Endothelial cell (in vitro differentiated cells): ENCODE results near the gene GLO1. TPM values are rescaled to one million over a fixed set of nuclear protein-coding genes. Genes with fewer than 3 reads are reported as not detected.
A peak's percentile ranks its signal among the peaks of the same experiment; 100 is the strongest.

ENCODE experiments used
- DNase-seq: peaks from one replicate; pipeline ENCODE4 v3.0.0; 2021; ENCODE audit warnings: low spot score
- H3K27ac Mint-ChIP-seq: one replicate; pipeline ENCODE4 v1.8.0; 2021; ENCODE audit warnings: mixed read lengths, inconsistent platforms; ENCODE audit not compliant: unreplicated experiment
- H3K27me3 Mint-ChIP-seq: one replicate; pipeline ENCODE4 v1.8.0; 2021; ENCODE audit warnings: mild to moderate bottlenecking, moderate library complexity, mixed read lengths, inconsistent platforms; ENCODE audit not compliant: unreplicated experiment
- H3K36me3 Mint-ChIP-seq: one replicate; pipeline ENCODE4 v1.8.0; 2021; ENCODE audit warnings: mild to moderate bottlenecking, low read depth, mixed read lengths, inconsistent platforms; ENCODE audit not compliant: unreplicated experiment
- H3K4me1 Mint-ChIP-seq: one replicate; pipeline ENCODE4 v1.8.0; 2021; ENCODE audit warnings: mild to moderate bottlenecking, mixed read lengths, inconsistent platforms; ENCODE audit not compliant: unreplicated experiment
- H3K4me3 Mint-ChIP-seq: one replicate; pipeline ENCODE4 v1.8.0; 2021; ENCODE audit warnings: mild to moderate bottlenecking, mixed read lengths, inconsistent platforms; ENCODE audit not compliant: unreplicated experiment
- H3K9me3 Mint-ChIP-seq: one replicate; pipeline ENCODE4 v1.8.0; 2021; ENCODE audit warnings: mixed read lengths, inconsistent platforms; ENCODE audit not compliant: unreplicated experiment
- CTCF ChIP-seq: fragments of 200-600 bp; sonication (generic); IDR thresholded peaks from one replicate; pipeline ENCODE4 v1.5.0; 2021; ENCODE audit warnings: antibody characterized with exemption; ENCODE audit not compliant: unreplicated experiment
- total RNA-seq: library from RNA; stranded (reverse); fragmentation: NEBNext Ultra II Directional; extraction: Animal tissue kit (Norgen Biotek cat#: 25700); gene quantifications from one replicate; pipeline ENCODE4 v1.2.1, GENCODE V29; 2021; ENCODE audit not compliant: unreplicated experiment

The GLO1 gene
- total RNA-seq, 1 donor from 2014 or later = 83.6 TPM

GRCh38 chr6:38646166-38646878, 56.6 kb downstream of the GLO1 start:
- no peaks in the 10 kb centered on the region for H3K9me3 Mint-ChIP-seq
- H3K27ac Mint-ChIP-seq = no peak overlapping the region
- no peaks in the 10 kb centered on the region for H3K4me1 Mint-ChIP-seq
- H3K27me3 Mint-ChIP-seq = peaks cover 1% of the 10 kb centered on the region
- H3K36me3 Mint-ChIP-seq = no peaks in the 10 kb centered on the region
- no peak for DNase-seq
- no peak overlapping the region for H3K4me3 Mint-ChIP-seq
- no peak for TF ChIP-seq CTCF

GRCh38 chr6:38644951-38645350, 58.0 kb downstream of the GLO1 start:
- Mint-ChIP-seq H3K27ac (no peak overlapping the region), H3K4me1 (peaks cover 6% of the 10 kb centered on the region), H3K9me3 (no peaks in the 10 kb centered on the region), H3K27me3 (peaks cover 1% of the 10 kb centered on the region), H3K36me3 (no peaks in the 10 kb centered on the region), H3K4me3 (no peak overlapping the region)
- no peak for TF ChIP-seq CTCF
- DNase-seq = no peak

DNA sequence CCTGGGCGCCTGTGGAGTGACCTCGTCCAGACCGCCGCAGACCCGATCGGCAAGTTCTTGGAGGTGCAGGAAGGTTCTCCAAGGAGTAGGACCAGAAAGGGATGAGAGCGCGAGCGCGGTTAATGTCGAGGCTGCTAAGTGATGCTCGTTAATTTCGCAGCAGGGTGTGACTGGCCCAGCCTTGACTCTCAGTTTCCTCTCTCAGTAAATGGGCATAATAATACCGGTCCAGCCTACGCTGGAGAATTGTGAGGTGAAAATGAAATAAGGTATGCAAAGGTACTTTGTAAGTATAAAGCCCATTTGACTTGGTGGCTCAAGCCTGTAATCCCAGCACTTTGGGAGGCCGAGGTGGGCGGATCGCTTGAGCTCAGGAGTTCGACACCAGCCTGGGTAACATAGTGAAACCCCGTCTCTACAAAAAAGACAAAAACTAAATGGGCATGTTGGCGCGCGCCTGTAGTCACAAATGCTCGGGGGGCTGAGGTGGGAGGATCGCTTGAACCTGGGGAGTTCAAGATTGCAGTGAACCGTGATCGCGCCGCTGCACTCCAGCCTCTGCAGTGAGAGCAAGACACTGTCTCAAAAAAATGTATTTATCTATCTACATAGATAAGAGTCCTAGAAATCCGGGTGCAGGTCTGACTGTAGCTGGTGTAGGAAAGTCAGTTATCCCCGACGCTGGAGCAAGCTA, 62.6 kb downstream of the GLO1 start:
- no peaks in the 10 kb centered on the region for H3K36me3 Mint-ChIP-seq
- H3K4me3 Mint-ChIP-seq = peak overlapping the region; percentile 93
- no peaks in the 10 kb centered on the region for H3K9me3 Mint-ChIP-seq
- H3K4me1 Mint-ChIP-seq = peaks cover 12% of the 10 kb centered on the region
- no peak for TF ChIP-seq CTCF
- H3K27ac Mint-ChIP-seq = peak overlapping the region; percentile 88
- no peak for DNase-seq
- peaks cover 1% of the 10 kb centered on the region for H3K27me3 Mint-ChIP-seq

GRCh38 chr6:38639498-38640215, 63.3 kb downstream of the GLO1 start, which contains the start of gene BTBD9:
BTBD9 (minus strand) TSS chr6:38639929.
- Mint-ChIP-seq H3K9me3 (no peaks in the 10 kb centered on the region), H3K27me3 (peaks cover 1% of the 10 kb centered on the region), H3K4me3 (peak within 1 kb of the TSS; percentile 93), H3K27ac (peak within 1 kb of the TSS; percentile 89), H3K36me3 (no peaks in the 10 kb centered on the region), H3K4me1 (peaks cover 12% of the 10 kb centered on the region)
- DNase-seq = peak; percentile 77
- TF ChIP-seq CTCF = no peak
